HG03097 (cell line): Measurements from ENCODE around the gene ORC2.
"Not testable (repeated sequence)": the region's sequence is repeated elsewhere in the genome, so short reads cannot be mapped to it uniquely, and the experiment has no call there.

ENCODE experiments used
- ATAC-seq: cut with Tn5 transposase; IDR thresholded peaks from one replicate; pipeline ENCODE4 v1.9.1; 2021; ENCODE audit not compliant: unreplicated experiment, low FRiP score

Gene ORC2

GRCh38 chr2:200943527-200944105 lies 19.8 kb downstream of the ORC2 start:
- no peak for ATAC-seq

- ATAC-seq: no peak
Measured at GRCh38 chr2:200939832-200940231, 23.6 kb downstream of the ORC2 start.

- ATAC-seq: no peak
Measured at GRCh38 chr2:200930947-200931626, 32.4 kb downstream of the ORC2 start.

- ATAC-seq: no peak
Measured at GRCh38 chr2:200929334-200930249, 33.9 kb downstream of the ORC2 start.

- ATAC-seq: no peak
Measured at GRCh38 chr2:200922439-200922838, 41.0 kb downstream of the ORC2 start.

- ATAC-seq: no peak
Measured at GRCh38 chr2:200913654-200914053, 49.8 kb downstream of the ORC2 start.

- no peak for ATAC-seq
Measured at GRCh38 chr2:200909958-200910357, 53.5 kb downstream of the ORC2 start.

- no peak for ATAC-seq
Measured at GRCh38 chr2:200905618-200906296, 57.7 kb downstream of the ORC2 start.

GRCh38 chr2:200901459-200902072 lies 61.9 kb downstream of the ORC2 start:
- peak; percentile 84 for ATAC-seq

GRCh38 chr2:200899482-200899881 lies 64.0 kb downstream of the ORC2 start:
- ATAC-seq: no peak

- peak; percentile 83 for ATAC-seq
Measured at GRCh38 chr2:200888704-200889625, 74.5 kb downstream of the ORC2 start, which contains the start of the genes NIF3L1 and PPIL3. TSS of gene NIF3L1 (plus strand) at chr2:200889371. CDS start at chr2:200891944, 2,573 bp downstream. TSS of gene PPIL3 (minus strand) at chr2:200889077. CDS start at chr2:200887615, 1,462 bp downstream.

GRCh38 chr2:200881715-200882249 lies 81.7 kb downstream of the ORC2 start:
- not testable (repeated sequence) for ATAC-seq

GRCh38 chr2:200878289-200878880 lies 85.1 kb downstream of the ORC2 start:
- no peak for ATAC-seq

GRCh38 chr2:200877443-200877842 lies 86.0 kb downstream of the ORC2 start:
- ATAC-seq: no peak

GRCh38 chr2:200873560-200873959 lies 89.9 kb downstream of the ORC2 start:
- no peak for ATAC-seq

GRCh38 chr2:200871151-200871550 lies 92.3 kb downstream of the ORC2 start:
- no peak for ATAC-seq

GRCh38 chr2:200869014-200869413 lies 94.4 kb downstream of the ORC2 start:
- ATAC-seq: no peak
